HepG2 (cell line): ENCODE data around the gene GRM8. TPM values are rescaled to one million over a fixed set of nuclear protein-coding genes. Genes with fewer than 3 reads are reported as not detected.

Experiments
- ATAC-seq: fragments of 200-7000 bp; cut with Tn5 transposase; 3 replicates; pipeline ENCODE4 v1.9.1; 2020; ENCODE audit warnings: mild to moderate bottlenecking, moderate library complexity
- BruUV-seq: library from RNA; stranded (reverse); fragments of 400-500 nt; replicated peaks from 2 replicates; lab custom pipeline; 2021; lab: Mats Ljungman, UMichigan
- CTCF ChIA-PET: fragments of 300-600 bp; formaldehyde crosslinking; extraction: SDS; loops from one replicate; lab custom pipeline; 2021; ENCODE audit warnings: low total read pairs, inconsistent platforms, low intra/inter-chr PET ratio; lab: Yijun Ruan, JAX
- POLR2A ChIA-PET: fragments of 350-600 bp; sonication (Branson Sonifier 250); formaldehyde crosslinking; loops from one replicate; lab custom pipeline; 2020; ENCODE audit warnings: antibody characterized with exemption, inconsistent platforms; lab: Yijun Ruan, JAX
- DNase-seq: peaks from one replicate; pipeline ENCODE4 v3.0.0-alpha.2; 2015; ENCODE audit warnings: low spot score
- FAIRE-seq: peaks from 3 replicates; lab custom pipeline; 2011; peaks lifted over from hg19 to GRCh38; lab: Jason Lieb, UNC
- H2AFZ ChIP-seq: one replicate; pipeline ENCODE4 v1.6.1; 2011; ENCODE audit warnings: low read length, inconsistent platforms
- H3K27ac ChIP-seq: fragments of 300-600 bp; 3 replicates; pipeline ENCODE4 v1.8.0; 2011; ENCODE audit warnings: mixed run types, mild to moderate bottlenecking, mixed read lengths, low read length, inconsistent platforms; ENCODE audit not compliant: insufficient read depth; ENCODE audit errors: extremely low read length
- H3K27me3 ChIP-seq, 2 experiments: fragments of 200-600 bp in 1 of 2; 2 replicates in 1 of 2; 3 replicates in 1 of 2; pipeline versions ENCODE4 v1.6.0 to v1.8.0; 2011; ENCODE audit warnings: low read length in 2 of 2, mild to moderate bottlenecking in 2 of 2, moderate library complexity in 2 of 2, inconsistent platforms in 1 of 2; ENCODE audit not compliant: insufficient read depth in 2 of 2, control insufficient read depth in 1 of 2
- H3K36me3 ChIP-seq, 2 experiments: fragments of 200-600 bp in 1 of 2; replicated peaks in 1 of 2; 2 replicates in 1 of 2; 3 replicates in 1 of 2; pipeline versions ENCODE4 v1.5.1 to v1.8.0; 2011; ENCODE audit warnings: low read length in 2 of 2, inconsistent platforms in 1 of 2; ENCODE audit not compliant: insufficient read depth in 2 of 2, control insufficient read depth in 1 of 2
- H3K4me1 ChIP-seq: 2 replicates; pipeline ENCODE4 v1.5.1; 2012; ENCODE audit warnings: low read length, inconsistent platforms; ENCODE audit not compliant: insufficient read depth
- H3K4me2 ChIP-seq: 2 replicates; pipeline ENCODE4 v1.6.0; 2011; ENCODE audit warnings: low read depth, low read length, inconsistent platforms
- H3K4me3 ChIP-seq, 3 experiments: fragments of 200-600 bp in 1 of 3; sonication (generic), shearing (Covaris generic) in 1 of 3; replicated peaks in 1 of 3; 2 replicates each; pipeline ENCODE4 v1.5.1; 2011 to 2016; ENCODE audit warnings: low read length in 3 of 3, inconsistent platforms in 2 of 3, low read depth in 2 of 3, mild to moderate bottlenecking in 2 of 3, control low read depth in 1 of 3, mixed read lengths in 1 of 3; ENCODE audit not compliant: insufficient read depth in 1 of 3
- H3K79me2 ChIP-seq: one replicate; pipeline ENCODE4 v1.6.1; 2011; ENCODE audit warnings: low read length, inconsistent platforms; ENCODE audit not compliant: insufficient read depth
- H3K9ac ChIP-seq: 2 replicates; pipeline ENCODE4 v1.6.0; 2011; ENCODE audit warnings: mild to moderate bottlenecking, low read depth, low read length, inconsistent platforms; ENCODE audit not compliant: insufficient read depth
- H3K9me3 ChIP-seq: 2 replicates; pipeline ENCODE4 v1.5.1; 2012; ENCODE audit warnings: mild to moderate bottlenecking, low read length
- H4K20me1 ChIP-seq: 2 replicates; pipeline ENCODE4 v1.6.0; 2011; ENCODE audit warnings: inconsistent platforms, mild to moderate bottlenecking, low read length, moderate library complexity; ENCODE audit not compliant: insufficient read depth
- HNRNPLL ChIP-seq: fragments of 200-400 bp; formaldehyde crosslinking; IDR thresholded peaks from 2 replicates; pipeline ENCODE4 v1.6.1; 2017; ENCODE audit warnings: mild to moderate bottlenecking, low read depth, low read length; ENCODE audit not compliant: poor library complexity, severe bottlenecking
- KLF15 ChIP-seq: sonication (generic); formaldehyde crosslinking; IDR thresholded peaks from 2 replicates; pipeline ENCODE4 v1.8.1; 2023; ENCODE audit warnings: borderline replicate concordance, mild to moderate bottlenecking, inconsistent platforms, missing genetic modification reagents, mixed read lengths
- MBNL3 ChIP-seq: fragments of 250-450 bp; sonication (Bioruptor Pico); conservative IDR thresholded peaks from 2 replicates; pipeline ENCODE4 v1.8.0; 2022; ENCODE audit warnings: mild to moderate bottlenecking, inconsistent platforms
- NFKBIZ ChIP-seq: IDR thresholded peaks from 2 replicates; pipeline ENCODE4 v1.6.1; 2018; ENCODE audit warnings: missing genetic modification reagents, missing compliant biosample characterization
- SPEN ChIP-seq: sonication (generic); formaldehyde crosslinking; IDR thresholded peaks from 2 replicates; pipeline ENCODE4 v1.5.1; 2020; ENCODE audit warnings: low read depth, mild to moderate bottlenecking, missing genetic modification reagents
- XBP1 ChIP-seq: sonication (generic); formaldehyde crosslinking; IDR thresholded peaks from 2 replicates; pipeline ENCODE4 v1.5.0; 2020; ENCODE audit warnings: missing genetic modification reagents
- WGBS: methylation state at CpG from one replicate; pipeline ENCODE4 v1.1.6; 2017; ENCODE audit warnings: low lambda C conversion rate; 5-methylcytosine and 5-hydroxymethylcytosine counted together
- in situ Hi-C: cut with HindIII; loops from 2 replicates; pipeline ENCODE4 v1.10.0; 2017; ENCODE audit warnings: low pct_unique_long_range_greater_than_20kb; ENCODE audit not compliant: extremely low pct_ligation_motif_present
- intact Hi-C: fragments of 100-400 bp; cut with micrococcal nuclease; formaldehyde crosslinking; loops from one replicate; pipeline ENCODE4 v1.10.0; 2022; ENCODE audit not compliant: unreplicated experiment
- polyA plus RNA-seq, 8 experiments: library from polyadenylated mRNA; depleted of rRNA in 3 of 8; stranded (reverse) in 7 of 8; unstranded in 1 of 8; fragments of >200 nt; fragmentation: Illumina TruSeq in 4 of 8; extraction: Trizol in 4 of 8; gene quantifications; 2 replicates each; pipeline versions ENCODE4 v1.2.1 to v1.2.3, GENCODE V29; 2011 to 2016; ENCODE audit warnings: low read depth in 4 of 8, missing spikeins in 1 of 8, mixed read lengths in 1 of 8; ENCODE audit not compliant: insufficient read depth in 1 of 8
- total RNA-seq, 5 experiments: library from RNA; depleted of rRNA; stranded (reverse); fragments of >200 nt; fragmentation: Illumina TruSeq; extraction: Trizol; gene quantifications; 2 replicates each; pipeline ENCODE4 v1.2.3, GENCODE V29; 2016; ENCODE audit warnings: low read depth in 1 of 5
- TF ChIP-seq, protein P1 (sequence below): sonication (generic); formaldehyde crosslinking; IDR thresholded peaks from 2 replicates; pipeline ENCODE4 v1.8.0; 2022; ENCODE audit warnings: mild to moderate bottlenecking, missing genetic modification reagents, moderate library complexity
- TF ChIP-seq, protein P2 (sequence below), 2 experiments: sonication (generic) in 1 of 2; formaldehyde crosslinking in 1 of 2; IDR thresholded peaks; 2 replicates each; pipeline versions ENCODE4 v1.5.1 to v1.6.1; 2011 to 2020; ENCODE audit warnings: borderline replicate concordance in 1 of 2, low read depth in 1 of 2, low read length in 1 of 2, mild to moderate bottlenecking in 1 of 2, missing genetic modification reagents in 1 of 2, moderate library complexity in 1 of 2

GRM8 gene
- total and polyA plus RNA-seq, 2 of the 13 experiments (the other 11 are each of a cell fraction or from before 2014, with no cell fraction given) = not detected

DNA sequence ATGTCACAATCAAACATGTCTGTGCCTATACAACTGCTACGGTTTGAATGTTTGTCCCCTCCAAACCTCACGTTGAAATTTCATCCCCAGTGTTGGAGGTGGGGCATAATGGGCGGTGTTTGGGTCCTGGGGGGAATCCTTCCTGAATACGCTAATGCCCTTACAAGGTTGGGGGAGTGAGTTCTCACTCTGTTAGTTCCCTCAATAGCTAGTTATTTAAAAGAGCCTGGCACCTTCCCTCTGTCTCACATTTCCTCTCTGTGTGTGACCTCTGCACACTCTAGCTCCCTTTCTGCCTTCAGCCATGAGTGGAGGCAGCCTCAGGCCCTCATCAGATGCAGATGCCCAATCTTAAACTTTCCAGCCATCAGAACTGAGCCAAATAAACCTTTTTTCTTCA is 129.5 kb downstream of the GRM8 start:
- FAIRE-seq (no peak), DNase-seq (no peak), ATAC-seq (no peak)
- H3K4me1 ChIP-seq = no peaks in the 10 kb centered on the region
- ChIA-PET POLR2A (no interaction called here), CTCF (no interaction called here)
- in situ Hi-C loops = no loop called here
- no peak overlapping the region for H2AFZ ChIP-seq
- no peak for TF ChIP-seq HNRNPLL
- no peak for TF ChIP-seq XBP1
- TF ChIP-seq KLF15 (CRISPR knock-in tag) = no peak
- no peak for TF ChIP-seq MBNL3 (CRISPR knock-in tag)
- TF ChIP-seq NFKBIZ = no peak
- TF ChIP-seq, protein P1, sequence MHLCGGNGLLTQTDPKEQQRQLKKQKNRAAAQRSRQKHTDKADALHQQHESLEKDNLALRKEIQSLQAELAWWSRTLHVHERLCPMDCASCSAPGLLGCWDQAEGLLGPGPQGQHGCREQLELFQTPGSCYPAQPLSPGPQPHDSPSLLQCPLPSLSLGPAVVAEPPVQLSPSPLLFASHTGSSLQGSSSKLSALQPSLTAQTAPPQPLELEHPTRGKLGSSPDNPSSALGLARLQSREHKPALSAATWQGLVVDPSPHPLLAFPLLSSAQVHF (CRISPR knock-in tag) = no peak
- no peak for TF ChIP-seq SPEN (CRISPR knock-in tag)
- TF ChIP-seq, protein P2, sequence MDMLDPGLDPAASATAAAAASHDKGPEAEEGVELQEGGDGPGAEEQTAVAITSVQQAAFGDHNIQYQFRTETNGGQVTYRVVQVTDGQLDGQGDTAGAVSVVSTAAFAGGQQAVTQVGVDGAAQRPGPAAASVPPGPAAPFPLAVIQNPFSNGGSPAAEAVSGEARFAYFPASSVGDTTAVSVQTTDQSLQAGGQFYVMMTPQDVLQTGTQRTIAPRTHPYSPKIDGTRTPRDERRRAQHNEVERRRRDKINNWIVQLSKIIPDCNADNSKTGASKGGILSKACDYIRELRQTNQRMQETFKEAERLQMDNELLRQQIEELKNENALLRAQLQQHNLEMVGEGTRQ (IDR thresholded peaks at IDR 0.05; ENCODE audit: low read depth, low read length) = no peak
- TF ChIP-seq, protein P2 (CRISPR knock-in tag; IDR thresholded peaks at IDR 0.05; ENCODE audit: borderline replicate concordance) = no peak
- no peak overlapping the region for H3K9ac ChIP-seq
- no peak overlapping the region for H3K4me3 ChIP-seq
- H3K4me2 ChIP-seq = no peak overlapping the region
- intact Hi-C loops = no loop called here
- H3K9me3 ChIP-seq = no peaks in the 10 kb centered on the region
- BruUV-seq = no TSS peak
- H3K27me3 ChIP-seq = no peaks in the 10 kb centered on the region
- no peak overlapping the region for H3K27ac ChIP-seq
- 9% methylated on average over 2 of the region's 4 CpGs for WGBS
- H3K79me2 ChIP-seq = no peaks in the 10 kb centered on the region
- H4K20me1 ChIP-seq = no peaks in the 10 kb centered on the region; the same call in 1 of the 2 replicates
- no peaks in the 10 kb centered on the region for H3K36me3 ChIP-seq
